ENCODE measurements around the gene MPP7.

The MPP7 gene

GRCh38 chr10:28282336-28282735, 20.5 kb downstream of the MPP7 start:
- H3K4me1 ChIP-seq (ENCODE audit: insufficient read depth, low read length, poor library complexity, severe bottlenecking): peaks cover 8% of the 10 kb centered on the region
- H3F3A ChIP-seq (ENCODE audit: low read depth): no peaks in the 10 kb centered on the region
- no peaks in the 10 kb centered on the region for H3K79me2 ChIP-seq (ENCODE audit: insufficient read depth, low read length)

GRCh38 chr10:28281726-28282315, 21.0 kb downstream of the MPP7 start:
- Histone ChIP-seq H3K9ac (ENCODE audit: low read depth, low read length, poor library complexity, severe bottlenecking) (no peak overlapping the region), H3K4me2 (ENCODE audit: low read depth, low read length, poor library complexity, severe bottlenecking) (no peak overlapping the region), H3K9me2 (replicated peaks; ENCODE audit: low read depth, low read length) (no peaks in the 10 kb centered on the region), H3K9me3 (ENCODE audit: insufficient read depth, low read depth, low read length) (no peaks in the 10 kb centered on the region), H3F3A (ENCODE audit: low read depth) (no peaks in the 10 kb centered on the region), H3K4me1 (ENCODE audit: insufficient read depth, low read length, poor library complexity, severe bottlenecking) (peaks cover 8% of the 10 kb centered on the region), H3K36me3 (ENCODE audit: insufficient read depth, low read length) (no peaks in the 10 kb centered on the region), H3K27me3 (ENCODE audit: insufficient read depth, low read length, poor library complexity, severe bottlenecking) (no peaks in the 10 kb centered on the region), H3K4me3 (ENCODE audit: low read length, poor library complexity, severe bottlenecking) (no peak overlapping the region), H4K20me1 (ENCODE audit: insufficient read depth, low read length, poor library complexity, severe bottlenecking) (no peaks in the 10 kb centered on the region), H2AFZ (ENCODE audit: low read length) (no peak overlapping the region), H3K79me2 (ENCODE audit: insufficient read depth, low read length) (no peaks in the 10 kb centered on the region)
- TF ChIP-seq, protein P1, sequence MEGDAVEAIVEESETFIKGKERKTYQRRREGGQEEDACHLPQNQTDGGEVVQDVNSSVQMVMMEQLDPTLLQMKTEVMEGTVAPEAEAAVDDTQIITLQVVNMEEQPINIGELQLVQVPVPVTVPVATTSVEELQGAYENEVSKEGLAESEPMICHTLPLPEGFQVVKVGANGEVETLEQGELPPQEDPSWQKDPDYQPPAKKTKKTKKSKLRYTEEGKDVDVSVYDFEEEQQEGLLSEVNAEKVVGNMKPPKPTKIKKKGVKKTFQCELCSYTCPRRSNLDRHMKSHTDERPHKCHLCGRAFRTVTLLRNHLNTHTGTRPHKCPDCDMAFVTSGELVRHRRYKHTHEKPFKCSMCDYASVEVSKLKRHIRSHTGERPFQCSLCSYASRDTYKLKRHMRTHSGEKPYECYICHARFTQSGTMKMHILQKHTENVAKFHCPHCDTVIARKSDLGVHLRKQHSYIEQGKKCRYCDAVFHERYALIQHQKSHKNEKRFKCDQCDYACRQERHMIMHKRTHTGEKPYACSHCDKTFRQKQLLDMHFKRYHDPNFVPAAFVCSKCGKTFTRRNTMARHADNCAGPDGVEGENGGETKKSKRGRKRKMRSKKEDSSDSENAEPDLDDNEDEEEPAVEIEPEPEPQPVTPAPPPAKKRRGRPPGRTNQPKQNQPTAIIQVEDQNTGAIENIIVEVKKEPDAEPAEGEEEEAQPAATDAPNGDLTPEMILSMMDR (conservative IDR thresholded peaks at IDR 0.05; ENCODE audit: low read length): no peak
- TF ChIP-seq EZH2phosphoT487 (IDR thresholded peaks at IDR 0.05; ENCODE audit: borderline replicate concordance): no peak

More at GRCh38 chr10:28282336-28282735, 20.5 kb downstream of the MPP7 start:
- H4K20me1 ChIP-seq (ENCODE audit: insufficient read depth, low read length, poor library complexity, severe bottlenecking): no peaks in the 10 kb centered on the region
- H2AFZ ChIP-seq (ENCODE audit: low read length): no peak overlapping the region
- no peaks in the 10 kb centered on the region for H3K36me3 ChIP-seq (ENCODE audit: insufficient read depth, low read length)
- H3K9me3 ChIP-seq (ENCODE audit: insufficient read depth, low read depth, low read length): no peaks in the 10 kb centered on the region
- H3K9ac ChIP-seq (ENCODE audit: low read depth, low read length, poor library complexity, severe bottlenecking): no peak overlapping the region
- H3K27me3 ChIP-seq (ENCODE audit: insufficient read depth, low read length, poor library complexity, severe bottlenecking): no peaks in the 10 kb centered on the region
- H3K4me3 ChIP-seq (ENCODE audit: low read length, poor library complexity, severe bottlenecking): no peak overlapping the region
- no peak for TF ChIP-seq EZH2phosphoT487 (IDR thresholded peaks at IDR 0.05; ENCODE audit: borderline replicate concordance)
- TF ChIP-seq, protein P1 (conservative IDR thresholded peaks at IDR 0.05; ENCODE audit: low read length): no peak
- no peak overlapping the region for H3K4me2 ChIP-seq (ENCODE audit: low read depth, low read length, poor library complexity, severe bottlenecking)
- H3K9me2 ChIP-seq (replicated peaks; ENCODE audit: low read depth, low read length): no peaks in the 10 kb centered on the region

GRCh38 chr10:28280652-28281051, 22.2 kb downstream of the MPP7 start:
- H3K9ac ChIP-seq (ENCODE audit: low read depth, low read length, poor library complexity, severe bottlenecking): no peak overlapping the region
- no peak overlapping the region for H3K4me3 ChIP-seq (ENCODE audit: low read length, poor library complexity, severe bottlenecking)
- H3K9me3 ChIP-seq (ENCODE audit: insufficient read depth, low read depth, low read length): no peaks in the 10 kb centered on the region
- no peaks in the 10 kb centered on the region for H3K36me3 ChIP-seq (ENCODE audit: insufficient read depth, low read length)
- no peaks in the 10 kb centered on the region for H3K79me2 ChIP-seq (ENCODE audit: insufficient read depth, low read length)
- H3K9me2 ChIP-seq (replicated peaks; ENCODE audit: low read depth, low read length): no peaks in the 10 kb centered on the region
- no peaks in the 10 kb centered on the region for H4K20me1 ChIP-seq (ENCODE audit: insufficient read depth, low read length, poor library complexity, severe bottlenecking)
- no peak overlapping the region for H3K4me2 ChIP-seq (ENCODE audit: low read depth, low read length, poor library complexity, severe bottlenecking)
- TF ChIP-seq, protein P1 (conservative IDR thresholded peaks at IDR 0.05; ENCODE audit: low read length): no peak
- no peak for TF ChIP-seq EZH2phosphoT487 (IDR thresholded peaks at IDR 0.05; ENCODE audit: borderline replicate concordance)
- peaks cover 8% of the 10 kb centered on the region for H3K4me1 ChIP-seq (ENCODE audit: insufficient read depth, low read length, poor library complexity, severe bottlenecking)
- no peak overlapping the region for H2AFZ ChIP-seq (ENCODE audit: low read length)
- no peaks in the 10 kb centered on the region for H3K27me3 ChIP-seq (ENCODE audit: insufficient read depth, low read length, poor library complexity, severe bottlenecking)
- H3F3A ChIP-seq (ENCODE audit: low read depth): no peaks in the 10 kb centered on the region
